ENCODE data around the gene TNS3.

- TF ChIP-seq POLR2A (IDR thresholded peaks at IDR 0.05; ENCODE audit: low read length): no peak
- no peak for TF ChIP-seq GATA1 (IDR thresholded peaks at IDR 0.05; ENCODE audit: low read depth, low read length)
Observed at GRCh38 chr7:47485640-47486435, 96.1 kb downstream of the TNS3 start.
